Measurements from ENCODE around the gene CD28. TPM values are rescaled to one million over a fixed set of nuclear protein-coding genes. Genes with fewer than 3 reads are reported as not detected.

The CD28 gene
- polyA plus RNA-seq, 1 donor from 2014 or later: not detected

- no peaks in the 10 kb centered on the region for H3K27me3 ChIP-seq (ENCODE audit: insufficient read depth, low read depth, low read length)
- H3K9me2 ChIP-seq (ENCODE audit: insufficient read depth, low read length): no peaks in the 10 kb centered on the region
- no peak overlapping the region for H2AFZ ChIP-seq (ENCODE audit: low read depth, low read length)
Measured at GRCh38 chr2:203709416-203710040, 3.1 kb downstream of the CD28 start.

GRCh38 chr2:203710226-203710625, 3.8 kb downstream of the CD28 start:
- H3K27me3 ChIP-seq (ENCODE audit: insufficient read depth, low read depth, low read length): no peaks in the 10 kb centered on the region
- H3F3A ChIP-seq (ENCODE audit: insufficient read depth, low read length, poor library complexity, severe bottlenecking): no peaks in the 10 kb centered on the region
- no peaks in the 10 kb centered on the region for H3K36me3 ChIP-seq (ENCODE audit: insufficient read depth, low read length)
- no peaks in the 10 kb centered on the region for H4K20me1 ChIP-seq (ENCODE audit: insufficient read depth)
- no peaks in the 10 kb centered on the region for H3K9me2 ChIP-seq (ENCODE audit: insufficient read depth, low read length)
- H3K27ac ChIP-seq (ENCODE audit: low read length): no peak overlapping the region
- no peak overlapping the region for H3K4me3 ChIP-seq (ENCODE audit: low read length)
- H2AFZ ChIP-seq (ENCODE audit: low read depth, low read length): no peak overlapping the region
- no peak overlapping the region for H3K4me2 ChIP-seq (ENCODE audit: low read length)
- H3K79me2 ChIP-seq (replicated peaks; ENCODE audit: insufficient read depth, low read length): no peaks in the 10 kb centered on the region
- no peak overlapping the region for H3K9ac ChIP-seq (ENCODE audit: low read length)
- no peaks in the 10 kb centered on the region for H3K9me3 ChIP-seq (ENCODE audit: low read length)
- no peak for TF ChIP-seq REST (IDR thresholded peaks at IDR 0.05; ENCODE audit: borderline replicate concordance)
- no peak for TF ChIP-seq CTCF (IDR thresholded peaks at IDR 0.05; ENCODE audit: poor library complexity, severe bottlenecking)
- TF ChIP-seq RAD21 (conservative IDR thresholded peaks at IDR 0.05): no peak
- TF ChIP-seq SMC3 (conservative IDR thresholded peaks at IDR 0.05; ENCODE audit: poor library complexity): no peak
- TF ChIP-seq TAF1 (IDR thresholded peaks at IDR 0.05; ENCODE audit: low read depth): no peak

More at GRCh38 chr2:203709416-203710040, 3.1 kb downstream of the CD28 start:
- Histone ChIP-seq H3K4me2 (ENCODE audit: low read length) (no peak overlapping the region), H3F3A (ENCODE audit: insufficient read depth, low read length, poor library complexity, severe bottlenecking) (no peaks in the 10 kb centered on the region), H4K20me1 (ENCODE audit: insufficient read depth) (no peaks in the 10 kb centered on the region), H3K79me2 (replicated peaks; ENCODE audit: insufficient read depth, low read length) (no peaks in the 10 kb centered on the region), H3K9ac (ENCODE audit: low read length) (no peak overlapping the region), H3K27ac (ENCODE audit: low read length) (no peak overlapping the region), H3K36me3 (ENCODE audit: insufficient read depth, low read length) (no peaks in the 10 kb centered on the region), H3K4me3 (ENCODE audit: low read length) (no peak overlapping the region), H3K9me3 (ENCODE audit: low read length) (no peaks in the 10 kb centered on the region)
- TF ChIP-seq EP300 (conservative IDR thresholded peaks at IDR 0.05; ENCODE audit: poor library complexity, severe bottlenecking) (no peak), RAD21 (conservative IDR thresholded peaks at IDR 0.05) (no peak), REST (IDR thresholded peaks at IDR 0.05; ENCODE audit: borderline replicate concordance) (no peak), EZH2 (IDR thresholded peaks at IDR 0.05; ENCODE audit: borderline replicate concordance, insufficient read depth, low read length, poor library complexity, severe bottlenecking) (no peak), SMC3 (conservative IDR thresholded peaks at IDR 0.05; ENCODE audit: poor library complexity) (no peak), CTCF (IDR thresholded peaks at IDR 0.05; ENCODE audit: poor library complexity, severe bottlenecking) (no peak), POLR2AphosphoS5 (IDR thresholded peaks at IDR 0.05) (no peak), TAF1 (IDR thresholded peaks at IDR 0.05; ENCODE audit: low read depth) (no peak), MXI1 (conservative IDR thresholded peaks at IDR 0.05; ENCODE audit: poor library complexity, severe bottlenecking) (no peak)

Measured in neural cell (in vitro differentiated cells).